ENCODE results near the gene ANKRD60. TPM values are rescaled to one million over a fixed set of nuclear protein-coding genes. Genes with fewer than 3 reads are reported as not detected.
A peak's percentile ranks its signal among the peaks of the same experiment; 100 is the strongest.

Gene ANKRD60
- total and polyA plus RNA-seq, 2 of the 4 experiments (the other 2 are of a cell fraction), result not detected

- Histone ChIP-seq H3K14ac (replicated peaks; ENCODE audit: low read depth, low read length) (0 out of 2 replicates have a peak overlapping the region, but pooled peaks have one; percentile 31), H2BK120ac (ENCODE audit: low read depth, low read length) (peak overlapping the region; percentile 74), H3K4ac (ENCODE audit: low read depth, low read length) (peak overlapping the region; percentile 44; the same call in 1 of the 2 replicates), H2BK15ac (ENCODE audit: low read depth, low read length) (no peak overlapping the region), H2BK5ac (ENCODE audit: low read depth, low read length, poor library complexity, severe bottlenecking) (peak overlapping the region; percentile 88), H3K36me3 (ENCODE audit: control insufficient read depth, insufficient read depth, low read length) (peaks cover 17% of the 10 kb centered on the region), H3K9ac (ENCODE audit: low read depth, low read length) (no peak overlapping the region), H3K4me3 (ENCODE audit: insufficient read depth, low read depth, low read length) (peak overlapping the region; percentile 24; the same call in 1 of the 2 replicates), H2AK5ac (ENCODE audit: low read depth, low read length) (0 out of 2 replicates have a peak overlapping the region, but pooled peaks have one; percentile 64), H4K20me1 (ENCODE audit: insufficient read depth, low read length) (no peaks in the 10 kb centered on the region; the same call in 1 of the 2 replicates), H2BK20ac (ENCODE audit: low read depth, low read length) (peak overlapping the region; percentile 60; the same call in 1 of the 2 replicates), H2AK9ac (replicated peaks; ENCODE audit: low read depth, low read length, poor library complexity) (no peak overlapping the region), H3K4me2 (ENCODE audit: low read depth, low read length) (peak overlapping the region; percentile 86; the same call in 1 of the 2 replicates), H4K91ac (ENCODE audit: insufficient read depth, low read depth, low read length) (0 out of 2 replicates have a peak overlapping the region, but pooled peaks have one; percentile 20), H3K9me1 (ENCODE audit: insufficient read depth, low read length) (peaks cover 11% of the 10 kb centered on the region; the same call in 1 of the 2 replicates), H3K23ac (ENCODE audit: low read depth, low read length) (no peak overlapping the region), H4K8ac (ENCODE audit: low read depth in 2 of 2, low read length in 2 of 2) (peak overlapping the region in 1 of 2 experiments; percentile 77; a peak in 3 of 4 replicates), H4K5ac (ENCODE audit: low read depth, low read length) (no peak overlapping the region), H3K18ac (ENCODE audit: low read depth, low read length) (no peak overlapping the region), H3K27me3 (ENCODE audit: control insufficient read depth, insufficient read depth, low read length) (no peaks in the 10 kb centered on the region), H3K56ac (ENCODE audit: extremely low read depth, insufficient read depth, low read length) (peak overlapping the region; percentile 67; the same call in 1 of the 2 replicates), H3K9me3 (ENCODE audit: control insufficient read depth, insufficient read depth, low read length) (no peaks in the 10 kb centered on the region), H3K79me1 (ENCODE audit: low read depth in 1 of 2, low read length in 2 of 2) (peaks cover 21 to 41% of the 10 kb centered on the region in 2 experiments), H2AFZ (replicated peaks; ENCODE audit: low read length, poor library complexity) (no peak overlapping the region), H3K27ac (ENCODE audit: insufficient read depth, low read length) (peak overlapping the region; percentile 58; the same call in 1 of the 2 replicates), H3K4me1 (ENCODE audit: control insufficient read depth, insufficient read depth, low read length) (no peaks in the 10 kb centered on the region; the same call in 1 of the 2 replicates)
- in situ Hi-C loops (cut with MboI; ENCODE audit: low sequenced_read_pairs), result no loop called here
- ATAC-seq (ENCODE audit: low read depth) (peak; percentile 94), DNase-seq (peak; percentile 96)
- POLR2A ChIA-PET (ENCODE audit: unreplicated experiment), result no interaction called here
- intact Hi-C loops (cut with micrococcal nuclease), result no loop called here
- peak; percentile 18; the same call in 1 of the 2 replicates for TF ChIP-seq MAFK (IDR thresholded peaks at IDR 0.05; ENCODE audit: low read depth, low read length)
- TF ChIP-seq CEBPB (IDR thresholded peaks at IDR 0.05; ENCODE audit: low read depth, low read length), result peak; percentile 95
- no peak for TF ChIP-seq SMC3 (IDR thresholded peaks at IDR 0.05; ENCODE audit: low read depth, low read length)
- TF ChIP-seq NFE2L2 (IDR thresholded peaks at IDR 0.05; ENCODE audit: low read depth, low read length), result peak; percentile 72; the same call in 1 of the 2 replicates
- peak; percentile 98 for TF ChIP-seq FOS (IDR thresholded peaks at IDR 0.05; ENCODE audit: low read depth, low read length)
- TF ChIP-seq MAZ (IDR thresholded peaks at IDR 0.05; ENCODE audit: borderline replicate concordance, low read depth, low read length), result no peak
- TF ChIP-seq, protein P1, sequence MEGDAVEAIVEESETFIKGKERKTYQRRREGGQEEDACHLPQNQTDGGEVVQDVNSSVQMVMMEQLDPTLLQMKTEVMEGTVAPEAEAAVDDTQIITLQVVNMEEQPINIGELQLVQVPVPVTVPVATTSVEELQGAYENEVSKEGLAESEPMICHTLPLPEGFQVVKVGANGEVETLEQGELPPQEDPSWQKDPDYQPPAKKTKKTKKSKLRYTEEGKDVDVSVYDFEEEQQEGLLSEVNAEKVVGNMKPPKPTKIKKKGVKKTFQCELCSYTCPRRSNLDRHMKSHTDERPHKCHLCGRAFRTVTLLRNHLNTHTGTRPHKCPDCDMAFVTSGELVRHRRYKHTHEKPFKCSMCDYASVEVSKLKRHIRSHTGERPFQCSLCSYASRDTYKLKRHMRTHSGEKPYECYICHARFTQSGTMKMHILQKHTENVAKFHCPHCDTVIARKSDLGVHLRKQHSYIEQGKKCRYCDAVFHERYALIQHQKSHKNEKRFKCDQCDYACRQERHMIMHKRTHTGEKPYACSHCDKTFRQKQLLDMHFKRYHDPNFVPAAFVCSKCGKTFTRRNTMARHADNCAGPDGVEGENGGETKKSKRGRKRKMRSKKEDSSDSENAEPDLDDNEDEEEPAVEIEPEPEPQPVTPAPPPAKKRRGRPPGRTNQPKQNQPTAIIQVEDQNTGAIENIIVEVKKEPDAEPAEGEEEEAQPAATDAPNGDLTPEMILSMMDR (conservative IDR thresholded peaks at IDR 0.05; ENCODE audit: low read depth, low read length), result no peak
- dilution Hi-C loops (cut with HindIII; ENCODE audit: low sequenced_read_pairs, unreplicated experiment), result no loop called here
- WGBS, 2 experiments (ENCODE audit: extremely low coverage in 2 of 2, insufficient read length in 1 of 2), result no CpG with 5 or more reads among the region's 2 CpGs
- CTCF ChIA-PET, result no interaction called here
- BruUV-seq (replicated peaks), result no TSS peak
Observed at GRCh38 chr20:58251979-58252591, 23.6 kb upstream of the ANKRD60 start.

Data from IMR-90 (cell line).